HUES6 (cell line): ENCODE measurements around the gene ASB15.

Experiments
- H3K27ac ChIP-seq: 2 replicates; pipeline ENCODE4 v1.7.0; 2013; ENCODE audit warnings: low read depth, mild to moderate bottlenecking, low read length, inconsistent platforms
- H3K27me3 ChIP-seq: 2 replicates; pipeline ENCODE4 v1.6.1; 2013; ENCODE audit warnings: low read length; ENCODE audit not compliant: control insufficient read depth, insufficient read depth
- H3K36me3 ChIP-seq: 2 replicates; pipeline ENCODE4 v1.6.1; 2013; ENCODE audit warnings: low read length; ENCODE audit not compliant: control insufficient read depth, insufficient read depth
- H3K4me1 ChIP-seq: 2 replicates; pipeline ENCODE4 v1.6.1; 2013; ENCODE audit warnings: low read length; ENCODE audit not compliant: control insufficient read depth, insufficient read depth
- H3K4me3 ChIP-seq: 2 replicates; pipeline ENCODE4 v1.5.1; 2013; ENCODE audit warnings: low read depth, low read length
- H3K9ac ChIP-seq: one replicate; pipeline ENCODE4 v1.6.1; 2013; ENCODE audit warnings: mild to moderate bottlenecking, low read length
- H3K9me3 ChIP-seq: 2 replicates; pipeline ENCODE4 v1.6.1; 2013; ENCODE audit warnings: low read depth, low read length; ENCODE audit not compliant: control insufficient read depth, insufficient read depth

The ASB15 gene

DNA sequence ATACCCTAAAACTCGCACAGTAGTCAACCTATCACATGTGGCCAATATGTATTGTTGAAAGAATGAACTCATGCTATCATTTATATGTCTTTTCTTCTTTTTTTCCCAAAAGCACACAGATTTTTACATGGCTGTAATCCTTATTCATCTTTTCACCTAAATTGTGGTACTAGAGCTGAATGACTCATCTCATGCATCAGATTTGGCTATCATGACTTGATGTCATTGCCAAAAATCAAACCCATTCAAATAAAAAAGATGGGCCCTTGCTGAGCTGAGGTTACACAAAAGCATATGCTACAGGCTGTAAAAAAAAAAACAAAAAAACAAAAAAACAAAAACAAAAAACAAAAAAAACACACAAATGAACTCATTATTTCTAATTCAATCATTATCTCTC, 50.8 kb downstream of the ASB15 start:
- H3K27me3 ChIP-seq = no peaks in the 10 kb centered on the region
- H3K27ac ChIP-seq = no peak overlapping the region
- no peaks in the 10 kb centered on the region for H3K36me3 ChIP-seq
- H3K4me1 ChIP-seq = peaks cover 9% of the 10 kb centered on the region
- no peak overlapping the region for H3K9ac ChIP-seq
- H3K9me3 ChIP-seq = no peaks in the 10 kb centered on the region
- no peak overlapping the region for H3K4me3 ChIP-seq

- H3K36me3 ChIP-seq = no peaks in the 10 kb centered on the region
- H3K4me1 ChIP-seq = peaks cover 5% of the 10 kb centered on the region; the same call in 1 of the 2 replicates
- H3K9ac ChIP-seq = no peak overlapping the region
- no peak overlapping the region for H3K4me3 ChIP-seq
- H3K27me3 ChIP-seq = no peaks in the 10 kb centered on the region
- no peak overlapping the region for H3K27ac ChIP-seq
- H3K9me3 ChIP-seq = no peaks in the 10 kb centered on the region
These were observed 51.5 kb downstream of the ASB15 start for GRCh38 chr7:123653162-123653561.

- Histone ChIP-seq H3K4me1 (peaks cover 3% of the 10 kb centered on the region; the same call in 1 of the 2 replicates), H3K36me3 (no peaks in the 10 kb centered on the region), H3K27ac (no peak within 1 kb of the TSS), H3K9me3 (no peaks in the 10 kb centered on the region), H3K4me3 (no peak within 1 kb of the TSS), H3K27me3 (no peaks in the 10 kb centered on the region), H3K9ac (no peak within 1 kb of the TSS)
These were observed 54.0 kb downstream of the ASB15 start, which contains the start of gene LMOD2 for GRCh38 chr7:123655614-123656013. LMOD2 (plus strand) TSS chr7:123655866; CDS start chr7:123655964, 98 bp downstream.

- H3K36me3 ChIP-seq = no peaks in the 10 kb centered on the region
- H3K27ac ChIP-seq = no peak overlapping the region
These were observed 55.1 kb downstream of the ASB15 start for GRCh38 chr7:123656544-123657303.

GRCh38 chr7:123657304-123657685, 55.7 kb downstream of the ASB15 start:
- Histone ChIP-seq H3K9ac (no peak overlapping the region), H3K27me3 (no peaks in the 10 kb centered on the region), H3K9me3 (no peaks in the 10 kb centered on the region), H3K4me3 (no peak overlapping the region), H3K4me1 (peaks cover 3% of the 10 kb centered on the region; the same call in 1 of the 2 replicates), H3K36me3 (no peaks in the 10 kb centered on the region), H3K27ac (no peak overlapping the region)

More at GRCh38 chr7:123656544-123657303, 55.1 kb downstream of the ASB15 start:
- Histone ChIP-seq H3K4me1 (peaks cover 3% of the 10 kb centered on the region; the same call in 1 of the 2 replicates), H3K9me3 (no peaks in the 10 kb centered on the region), H3K4me3 (no peak overlapping the region), H3K27me3 (no peaks in the 10 kb centered on the region), H3K9ac (no peak overlapping the region)

DNA sequence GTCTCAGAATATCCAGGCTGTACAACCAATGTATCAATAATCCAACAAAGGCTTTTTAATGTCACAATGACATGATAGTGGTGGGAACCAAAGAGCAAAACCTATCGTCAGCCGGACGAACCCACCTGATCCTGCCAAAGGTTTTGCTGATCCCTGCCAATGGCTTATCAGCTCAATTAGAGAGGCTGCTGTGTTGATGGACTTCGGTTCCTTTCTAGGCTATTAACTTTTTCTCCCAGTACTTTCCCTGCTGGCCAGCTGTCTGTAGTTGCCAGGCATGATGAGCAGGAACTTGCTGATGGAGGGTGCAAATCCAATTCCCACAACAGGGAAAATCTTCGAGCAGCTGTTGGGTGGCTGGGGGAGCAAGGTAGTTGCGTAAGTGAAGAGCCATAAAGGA, 56.4 kb downstream of the ASB15 start:
- no peak overlapping the region for H3K27ac ChIP-seq
- no peaks in the 10 kb centered on the region for H3K9me3 ChIP-seq
- no peaks in the 10 kb centered on the region for H3K27me3 ChIP-seq
- no peak overlapping the region for H3K9ac ChIP-seq
- no peaks in the 10 kb centered on the region for H3K36me3 ChIP-seq
- H3K4me3 ChIP-seq = no peak overlapping the region
- peaks cover 6% of the 10 kb centered on the region; the same call in 1 of the 2 replicates for H3K4me1 ChIP-seq

DNA sequence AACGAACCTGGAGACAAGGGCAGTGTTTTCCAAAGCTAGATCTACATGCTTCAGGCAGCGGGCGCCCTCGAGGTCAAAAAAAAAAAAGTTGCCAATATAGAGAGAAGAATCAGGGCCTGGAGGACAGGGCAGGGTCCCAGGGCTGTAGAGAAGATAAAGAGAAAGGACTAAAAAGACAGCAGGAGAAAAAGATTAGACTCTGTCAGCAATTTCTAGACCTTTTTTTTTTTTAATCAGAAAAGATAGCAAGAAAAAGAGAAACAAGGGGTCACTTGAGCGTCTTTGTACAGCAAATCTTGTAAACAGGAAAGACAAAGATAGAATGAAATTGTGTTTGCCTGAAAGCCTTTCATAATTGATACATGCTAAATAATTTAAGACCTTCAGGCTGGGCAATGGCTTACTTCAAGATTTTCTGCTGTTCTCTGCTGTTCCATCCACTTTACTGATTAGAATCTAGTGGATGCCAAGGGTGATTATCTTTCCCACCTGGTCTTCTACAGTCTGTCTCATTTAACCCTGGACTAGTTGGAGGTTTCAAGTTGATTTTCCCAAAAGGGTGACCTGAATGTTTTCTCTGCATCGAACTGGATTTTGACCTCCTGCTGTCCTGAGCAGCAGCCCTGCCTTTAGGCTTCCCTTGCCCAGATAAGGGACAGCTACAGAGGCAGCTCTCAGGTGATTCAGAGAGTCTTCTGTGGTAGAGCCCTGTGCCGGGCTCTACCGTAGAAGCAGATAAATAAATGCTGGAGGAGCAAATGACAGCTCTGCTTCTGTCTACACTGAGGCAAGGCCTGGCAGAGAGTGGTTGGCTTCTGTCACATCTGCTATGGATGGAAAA, 59.1 kb downstream of the ASB15 start:
- H3K9ac ChIP-seq = no peak overlapping the region
- no peak overlapping the region for H3K4me3 ChIP-seq
- H3K9me3 ChIP-seq = no peaks in the 10 kb centered on the region
- no peak overlapping the region for H3K27ac ChIP-seq
- peaks cover 7% of the 10 kb centered on the region; the same call in 1 of the 2 replicates for H3K4me1 ChIP-seq
- no peaks in the 10 kb centered on the region for H3K27me3 ChIP-seq
- no peaks in the 10 kb centered on the region for H3K36me3 ChIP-seq

DNA sequence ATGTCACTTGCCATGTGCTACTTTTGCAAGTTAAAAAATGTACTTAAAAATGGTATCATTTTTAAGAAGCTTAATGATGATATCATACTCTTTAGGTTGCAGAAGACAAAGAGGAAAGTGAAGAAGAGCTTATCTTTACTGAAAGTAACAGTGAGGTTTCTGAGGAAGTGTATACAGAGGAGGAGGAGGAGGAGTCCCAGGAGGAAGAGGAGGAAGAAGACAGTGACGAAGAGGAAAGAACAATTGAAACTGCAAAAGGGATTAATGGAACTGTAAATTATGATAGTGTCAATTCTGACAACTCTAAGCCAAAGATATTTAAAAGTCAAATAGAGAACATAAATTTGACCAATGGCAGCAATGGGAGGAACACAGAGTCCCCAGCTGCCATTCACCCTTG, 60.1 kb downstream of the ASB15 start:
- Histone ChIP-seq H3K36me3 (no peaks in the 10 kb centered on the region), H3K9me3 (no peaks in the 10 kb centered on the region), H3K27ac (no peak overlapping the region), H3K4me1 (peaks cover 7% of the 10 kb centered on the region; the same call in 1 of the 2 replicates), H3K4me3 (no peak overlapping the region), H3K27me3 (no peaks in the 10 kb centered on the region), H3K9ac (no peak overlapping the region)

DNA sequence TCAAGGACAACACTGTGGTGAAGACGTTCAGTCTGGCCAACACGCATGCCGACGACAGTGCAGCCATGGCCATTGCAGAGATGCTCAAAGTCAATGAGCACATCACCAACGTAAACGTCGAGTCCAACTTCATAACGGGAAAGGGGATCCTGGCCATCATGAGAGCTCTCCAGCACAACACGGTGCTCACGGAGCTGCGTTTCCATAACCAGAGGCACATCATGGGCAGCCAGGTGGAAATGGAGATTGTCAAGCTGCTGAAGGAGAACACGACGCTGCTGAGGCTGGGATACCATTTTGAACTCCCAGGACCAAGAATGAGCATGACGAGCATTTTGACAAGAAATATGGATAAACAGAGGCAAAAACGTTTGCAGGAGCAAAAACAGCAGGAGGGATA, 60.7 kb downstream of the ASB15 start:
- no peaks in the 10 kb centered on the region for H3K9me3 ChIP-seq
- H3K4me3 ChIP-seq = no peak overlapping the region
- H3K27me3 ChIP-seq = no peaks in the 10 kb centered on the region
- no peak overlapping the region for H3K27ac ChIP-seq
- H3K4me1 ChIP-seq = peaks cover 7% of the 10 kb centered on the region; the same call in 1 of the 2 replicates
- H3K9ac ChIP-seq = no peak overlapping the region
- H3K36me3 ChIP-seq = no peaks in the 10 kb centered on the region

DNA sequence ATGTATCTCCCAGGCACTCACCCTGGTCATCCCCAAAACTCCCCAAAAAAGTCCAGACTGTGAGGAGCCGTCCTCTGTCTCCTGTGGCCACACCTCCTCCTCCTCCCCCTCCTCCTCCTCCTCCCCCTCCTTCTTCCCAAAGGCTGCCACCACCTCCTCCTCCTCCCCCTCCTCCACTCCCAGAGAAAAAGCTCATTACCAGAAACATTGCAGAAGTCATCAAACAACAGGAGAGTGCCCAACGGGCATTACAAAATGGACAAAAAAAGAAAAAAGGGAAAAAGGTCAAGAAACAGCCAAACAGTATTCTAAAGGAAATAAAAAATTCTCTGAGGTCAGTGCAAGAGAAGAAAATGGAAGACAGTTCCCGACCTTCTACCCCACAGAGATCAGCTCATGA, 61.1 kb downstream of the ASB15 start:
- no peaks in the 10 kb centered on the region for H3K9me3 ChIP-seq
- no peak overlapping the region for H3K9ac ChIP-seq
- H3K36me3 ChIP-seq = no peaks in the 10 kb centered on the region
- H3K4me3 ChIP-seq = no peak overlapping the region
- H3K4me1 ChIP-seq = peaks cover 7% of the 10 kb centered on the region; the same call in 1 of the 2 replicates
- H3K27me3 ChIP-seq = no peaks in the 10 kb centered on the region
- no peak overlapping the region for H3K27ac ChIP-seq

GRCh38 chr7:123663200-123663599, 61.6 kb downstream of the ASB15 start:
- H3K4me3 ChIP-seq = no peak overlapping the region
- no peaks in the 10 kb centered on the region for H3K27me3 ChIP-seq
- no peaks in the 10 kb centered on the region for H3K9me3 ChIP-seq
- H3K9ac ChIP-seq = no peak overlapping the region
- no peaks in the 10 kb centered on the region for H3K36me3 ChIP-seq
- H3K4me1 ChIP-seq = peaks cover 7% of the 10 kb centered on the region; the same call in 1 of the 2 replicates
- H3K27ac ChIP-seq = no peak overlapping the region
